DMS79 (cell line): ENCODE results near the gene CDPF1.

Experiments
- DNase-seq: peaks from one replicate; lab custom pipeline; 2025; lab: John Stamatoyannopoulos, UW

CDPF1 gene

GRCh38 chr22:46256358-46256958 lies 6.4 kb upstream of the CDPF1 start:
- no peak for DNase-seq

- DNase-seq, result no peak
Measured at GRCh38 chr22:46251816-46252380, 1.8 kb upstream of the CDPF1 start.

- no peak for DNase-seq
Measured at GRCh38 chr22:46251266-46251665, 1.2 kb upstream of the CDPF1 start.

GRCh38 chr22:46250783-46251125 lies 661 bp upstream of the CDPF1 start:
- no peak for DNase-seq

GRCh38 chr22:46247443-46247975 lies 2.6 kb downstream of the CDPF1 start:
- DNase-seq, result no peak

GRCh38 chr22:46246178-46246577 lies 3.9 kb downstream of the CDPF1 start:
- DNase-seq, result no peak

GRCh38 chr22:46245511-46245910 lies 4.6 kb downstream of the CDPF1 start:
- DNase-seq, result no peak

GRCh38 chr22:46244771-46245170 lies 5.3 kb downstream of the CDPF1 start:
- DNase-seq, result no peak

- DNase-seq, result no peak
Measured at GRCh38 chr22:46242076-46242475, 8.0 kb downstream of the CDPF1 start.

GRCh38 chr22:46241396-46242007 lies 8.6 kb downstream of the CDPF1 start:
- no peak for DNase-seq

- DNase-seq, result no peak
Measured at GRCh38 chr22:46240907-46241306, 9.2 kb downstream of the CDPF1 start.

- no peak for DNase-seq
Measured at GRCh38 chr22:46240506-46240905, 9.6 kb downstream of the CDPF1 start.

GRCh38 chr22:46240073-46240472 lies 10.0 kb downstream of the CDPF1 start:
- DNase-seq, result no peak

- DNase-seq, result no peak
Measured at GRCh38 chr22:46239261-46240048, 10.6 kb downstream of the CDPF1 start.

GRCh38 chr22:46238541-46238940 lies 11.6 kb downstream of the CDPF1 start:
- no peak for DNase-seq

- no peak for DNase-seq
Measured at GRCh38 chr22:46237453-46238124, 12.5 kb downstream of the CDPF1 start.

GRCh38 chr22:46234969-46235368 lies 15.1 kb downstream of the CDPF1 start:
- no peak for DNase-seq

GRCh38 chr22:46233231-46233630 lies 16.9 kb downstream of the CDPF1 start:
- DNase-seq, result no peak

- no peak for DNase-seq
Measured at GRCh38 chr22:46230262-46230901, 19.7 kb downstream of the CDPF1 start.

GRCh38 chr22:46229701-46230100 lies 20.4 kb downstream of the CDPF1 start:
- DNase-seq, result no peak

GRCh38 chr22:46226577-46226976 lies 23.5 kb downstream of the CDPF1 start:
- DNase-seq, result no peak

GRCh38 chr22:46225631-46226030 lies 24.5 kb downstream of the CDPF1 start:
- DNase-seq, result no peak
